HCT116 (cell line): ENCODE data around the gene MAPK8IP3. TPM values are rescaled to one million over a fixed set of nuclear protein-coding genes. Genes with fewer than 3 reads are reported as not detected.

Source experiments
- ATAC-seq: fragments of 200-7000 bp; cut with Tn5 transposase; 2 replicates; pipeline ENCODE4 v1.9.1; 2020; ENCODE audit warnings: mild to moderate bottlenecking, moderate library complexity
- BruUV-seq: library from RNA; stranded (reverse); fragments of 400-500 nt; replicated peaks from 2 replicates; lab custom pipeline; 2021; lab: Mats Ljungman, UMichigan
- CTCF ChIA-PET: fragments of 300-600 bp; sonication (Branson Sonifier 250); formaldehyde crosslinking; loops from one replicate; lab custom pipeline; 2021; ENCODE audit warnings: antibody characterized with exemption; lab: Charles Lee
- POLR2A ChIA-PET: fragments of 300-600, 350-600 bp; sonication (Branson Sonifier 250); formaldehyde crosslinking; loops from one replicate; lab custom pipeline; 2021; ENCODE audit warnings: antibody characterized with exemption; lab: Charles Lee
- RAD21 ChIA-PET, 2 experiments: fragments of 300-600 bp; sonication (Branson Sonifier 250); formaldehyde crosslinking; loops; one replicate each; lab custom pipeline; 2023; ENCODE audit warnings: low total read pairs in 2 of 2; ENCODE audit not compliant: uncharacterized antibody in 2 of 2, unreplicated experiment in 2 of 2, low non-redundant PET in 1 of 2; lab: Charles Lee
- DNase-seq: peaks from one replicate; pipeline ENCODE4 v3.0.0-alpha.2; 2010; ENCODE audit warnings: low read depth, low spot score
- H2AFZ ChIP-seq: fragments of 200-600 bp; shearing (Covaris generic), sonication (generic); 2 replicates; pipeline ENCODE4 v1.6.1; 2017; ENCODE audit warnings: low read depth, mixed run types, mixed read lengths, antibody characterized with exemption, low read length; ENCODE audit not compliant: poor library complexity, severe bottlenecking
- H3K27ac ChIP-seq: 2 replicates; pipeline ENCODE4 v1.5.1; 2012; ENCODE audit warnings: low read depth, low read length
- H3K27me3 ChIP-seq: fragments of 200-600 bp; sonication (generic); 2 replicates; pipeline ENCODE4 v1.6.1; 2016; ENCODE audit warnings: mixed run types, low read length, mixed read lengths; ENCODE audit not compliant: insufficient read depth
- H3K36me3 ChIP-seq, 2 experiments: fragments of 200-500 bp in 1 of 2; fragments of 200-600 bp in 1 of 2; sonication (Bioruptor generic) in 1 of 2; sonication (generic) in 1 of 2; 2 replicates each; pipeline versions ENCODE4 v1.5.1 to v1.6.1; 2014 to 2016; ENCODE audit warnings: low read length in 2 of 2, inconsistent platforms in 1 of 2, mixed read lengths in 1 of 2, mixed run types in 1 of 2; ENCODE audit not compliant: insufficient read depth in 2 of 2, control insufficient read depth in 1 of 2
- H3K4me1 ChIP-seq, 2 experiments: fragments of 200-600 bp in 1 of 2; sonication (generic) in 1 of 2; 2 replicates each; pipeline versions ENCODE4 v1.5.1 to v1.6.1; 2012 to 2017; ENCODE audit warnings: low read length in 2 of 2, inconsistent platforms in 1 of 2, mild to moderate bottlenecking in 1 of 2, mixed read lengths in 1 of 2, mixed run types in 1 of 2, moderate library complexity in 1 of 2; ENCODE audit not compliant: insufficient read depth in 2 of 2, control insufficient read depth in 1 of 2
- H3K4me2 ChIP-seq: fragments of 200-600 bp; sonication (generic); 2 replicates; pipeline ENCODE4 v1.6.1; 2017; ENCODE audit warnings: mixed run types, low read length, mixed read lengths
- H3K4me3 ChIP-seq, 2 experiments: fragments of 200-600 bp in 1 of 2; sonication (generic) in 1 of 2; replicated peaks in 1 of 2; 2 replicates each; pipeline ENCODE4 v1.5.1; 2011 to 2016; ENCODE audit warnings: low read length in 2 of 2, control low read depth in 1 of 2, low read depth in 1 of 2, mild to moderate bottlenecking in 1 of 2, mixed read lengths in 1 of 2, mixed run types in 1 of 2
- H3K79me2 ChIP-seq: fragments of 200-600 bp; sonication (generic); 2 replicates; pipeline ENCODE4 v1.6.1; 2017; ENCODE audit warnings: mild to moderate bottlenecking, mixed run types, low read length, moderate library complexity, mixed read lengths; ENCODE audit not compliant: insufficient read depth
- H3K9ac ChIP-seq: fragments of 200-600 bp; sonication (generic); 2 replicates; pipeline ENCODE4 v1.6.1; 2016; ENCODE audit warnings: low read length, mixed read lengths
- H3K9me2 ChIP-seq: fragments of 200-600 bp; sonication (generic), shearing (Covaris generic); 2 replicates; pipeline ENCODE4 v1.6.1; 2017; ENCODE audit warnings: mixed run types, mild to moderate bottlenecking, moderate library complexity; ENCODE audit not compliant: insufficient read depth
- H3K9me3 ChIP-seq, 2 experiments: fragments of 200-500 bp in 1 of 2; fragments of 200-600 bp in 1 of 2; sonication (Bioruptor generic) in 1 of 2; sonication (generic) in 1 of 2; 2 replicates each; pipeline ENCODE4 v1.6.1; 2014 to 2017; ENCODE audit warnings: low read length in 2 of 2, mixed read lengths in 2 of 2, inconsistent platforms in 1 of 2, low read depth in 1 of 2, mild to moderate bottlenecking in 1 of 2, mixed run types in 1 of 2, moderate library complexity in 1 of 2; ENCODE audit not compliant: control insufficient read depth in 1 of 2, insufficient read depth in 1 of 2
- H4K20me1 ChIP-seq: fragments of 200-600 bp; sonication (generic), shearing (Covaris generic); 2 replicates; pipeline ENCODE4 v1.6.1; 2017; ENCODE audit warnings: mixed run types, mild to moderate bottlenecking, moderate library complexity; ENCODE audit not compliant: insufficient read depth
- ATF3 ChIP-seq: IDR thresholded peaks from 2 replicates; pipeline ENCODE4 v1.6.1; 2012
- CBX3 ChIP-seq: IDR thresholded peaks from 2 replicates; pipeline ENCODE4 v1.6.1; 2012; ENCODE audit warnings: low read depth
- CTCF ChIP-seq, 3 experiments: fragments of 200-600 bp in 1 of 3; sonication (generic) in 1 of 3; IDR thresholded peaks in 2 of 3; conservative IDR thresholded peaks in 1 of 3; 2 replicates each; pipeline ENCODE4 v1.5.1; 2012 to 2017; ENCODE audit warnings: low read depth in 2 of 3, low read length in 2 of 3, antibody characterized with exemption in 1 of 3, borderline replicate concordance in 1 of 3, control low read depth in 1 of 3, mild to moderate bottlenecking in 1 of 3, mixed read lengths in 1 of 3, mixed run types in 1 of 3, moderate library complexity in 1 of 3; ENCODE audit not compliant: insufficient read depth in 1 of 3
- ELF1 ChIP-seq: IDR thresholded peaks from 2 replicates; pipeline ENCODE4 v1.6.1; 2012; ENCODE audit warnings: low read depth, borderline replicate concordance
- EZH2 ChIP-seq: fragments of 200-600 bp; sonication (generic); IDR thresholded peaks from 2 replicates; pipeline ENCODE4 v1.6.1; 2017; ENCODE audit warnings: antibody characterized with exemption, mixed run types
- EZH2phosphoT487 ChIP-seq: fragments of 200-600 bp; IDR thresholded peaks from 2 replicates; pipeline ENCODE4 v1.6.1; 2018; ENCODE audit warnings: antibody characterized with exemption, borderline replicate concordance
- FOSL1 ChIP-seq: IDR thresholded peaks from 2 replicates; pipeline ENCODE4 v1.6.1; 2012; ENCODE audit warnings: low read depth
- JUND ChIP-seq: IDR thresholded peaks from 2 replicates; pipeline ENCODE4 v1.6.1; 2012
- MAX ChIP-seq: IDR thresholded peaks from 2 replicates; pipeline ENCODE4 v1.6.1; 2012
- SIN3A ChIP-seq: IDR thresholded peaks from 2 replicates; pipeline ENCODE4 v1.6.1; 2012; ENCODE audit warnings: low read depth
- SP1 ChIP-seq: IDR thresholded peaks from 2 replicates; pipeline ENCODE4 v1.6.1; 2012; ENCODE audit warnings: low read depth
- SRF ChIP-seq: IDR thresholded peaks from 2 replicates; pipeline ENCODE4 v1.6.1; 2012; ENCODE audit warnings: low read depth
- TCF7L2 ChIP-seq: IDR thresholded peaks from 2 replicates; pipeline ENCODE4 v1.7.0; 2011; ENCODE audit warnings: borderline replicate concordance, inconsistent platforms; ENCODE audit not compliant: insufficient read depth, insufficient read length; ENCODE audit errors: extremely low read depth
- ZBTB33 ChIP-seq: IDR thresholded peaks from 2 replicates; pipeline ENCODE4 v1.6.1; 2011; ENCODE audit warnings: mild to moderate bottlenecking, low read length, moderate library complexity; ENCODE audit not compliant: insufficient replicate concordance; ENCODE audit errors: extremely low read depth
- ZFX ChIP-seq: fragments of 450-650 bp; IDR thresholded peaks from 2 replicates; pipeline ENCODE4 v1.6.1; 2017
- intact Hi-C: fragments of 100-400 bp; cut with micrococcal nuclease; formaldehyde crosslinking; loops from 2 replicates; pipeline ENCODE4 v1.10.0; 2022
- total RNA-seq: library from RNA; stranded (reverse); gene quantifications from one replicate; pipeline ENCODE4 v1.2.1, GENCODE V29; 2021; ENCODE audit not compliant: unreplicated experiment

Gene MAPK8IP3
- total RNA-seq, 1 experiment from 2014 or later, result 75.3 TPM

- Histone ChIP-seq H3K27me3 (no peaks in the 10 kb centered on the region), H3K9me2 (no peaks in the 10 kb centered on the region), H3K4me2 (no peak overlapping the region), H3K9me3 (no peaks in the 10 kb centered on the region), H3K27ac (peak overlapping the region; percentile 95; the same call in 1 of the 2 replicates), H3K4me3 (no peak overlapping the region), H4K20me1 (no peaks in the 10 kb centered on the region; the same call in 1 of the 2 replicates), H3K9ac (no peak overlapping the region), H2AFZ (no peak overlapping the region), H3K4me1 (peaks cover 6 to 17% of the 10 kb centered on the region in 2 experiments), H3K36me3 (peaks cover 0 to 8% of the 10 kb centered on the region in 2 experiments; a peak in 3 of 4 replicates), H3K79me2 (peaks cover 48% of the 10 kb centered on the region)
- intact Hi-C loops, result no loop called here
- DNase-seq, result no peak
- no TSS peak for BruUV-seq
- ChIA-PET CTCF (interaction anchor here (1.3 to 1.7 kb wide), 2 partner anchors 7 to 69 kb away, joined by 3 to 9 read pairs; partner anchors contain the start of genes MAPK8IP3, NUBP2 and SPSB3), POLR2A (no interaction called here), RAD21 (no interaction called here)
- no peak for TF ChIP-seq FOSL1
- no peak for TF ChIP-seq CTCF (IDR thresholded peaks at IDR 0.05 in 2 of 3, conservative IDR thresholded peaks at IDR 0.05 in 1 of 3; ENCODE audit: borderline replicate concordance in 1 of 3, insufficient read depth in 1 of 3, low read depth in 2 of 3, low read length in 2 of 3)
- no peak for TF ChIP-seq JUND
- TF ChIP-seq EZH2phosphoT487, result no peak
- TF ChIP-seq MAX, result no peak
- TF ChIP-seq EZH2, result no peak
- no peak for TF ChIP-seq CBX3
- TF ChIP-seq ELF1, result no peak
- TF ChIP-seq ZFX, result no peak
- no peak for TF ChIP-seq ATF3
- no peak for TF ChIP-seq ZBTB33
- TF ChIP-seq TCF7L2, result no peak
- TF ChIP-seq SP1, result no peak
- TF ChIP-seq SIN3A, result no peak
- TF ChIP-seq SRF, result no peak
- no peak for ATAC-seq
Observed at GRCh38 chr16:1775006-1775845, 69.2 kb downstream of the MAPK8IP3 start.
